ENCODE measurements around the gene RNF223. TPM values are rescaled to one million over a fixed set of nuclear protein-coding genes. Genes with fewer than 3 reads are reported as not detected.

The RNF223 gene
- total and polyA plus RNA-seq, 4 donors: 0.14 TPM; not detected in 3

DNA sequence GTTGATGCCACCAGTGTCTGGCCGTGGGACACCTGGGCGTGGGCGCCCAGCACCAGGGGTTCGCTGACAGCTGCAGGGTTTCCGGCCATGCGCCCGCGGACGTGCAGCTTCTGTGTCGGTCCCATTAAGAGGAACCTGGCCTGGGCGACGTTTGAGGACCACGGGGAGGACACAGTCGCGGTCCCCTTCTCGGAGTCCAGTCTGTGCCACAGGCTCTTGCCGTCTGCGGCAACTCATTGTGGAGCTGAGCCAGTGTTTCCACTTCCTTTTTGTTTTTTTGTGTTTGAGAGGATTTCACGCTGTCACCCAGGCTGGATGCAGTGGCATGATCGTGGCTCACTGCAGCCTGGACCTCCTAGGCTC lies 43.3 kb upstream of the RNF223 start (continued):
- TF ChIP-seq, protein P1, sequence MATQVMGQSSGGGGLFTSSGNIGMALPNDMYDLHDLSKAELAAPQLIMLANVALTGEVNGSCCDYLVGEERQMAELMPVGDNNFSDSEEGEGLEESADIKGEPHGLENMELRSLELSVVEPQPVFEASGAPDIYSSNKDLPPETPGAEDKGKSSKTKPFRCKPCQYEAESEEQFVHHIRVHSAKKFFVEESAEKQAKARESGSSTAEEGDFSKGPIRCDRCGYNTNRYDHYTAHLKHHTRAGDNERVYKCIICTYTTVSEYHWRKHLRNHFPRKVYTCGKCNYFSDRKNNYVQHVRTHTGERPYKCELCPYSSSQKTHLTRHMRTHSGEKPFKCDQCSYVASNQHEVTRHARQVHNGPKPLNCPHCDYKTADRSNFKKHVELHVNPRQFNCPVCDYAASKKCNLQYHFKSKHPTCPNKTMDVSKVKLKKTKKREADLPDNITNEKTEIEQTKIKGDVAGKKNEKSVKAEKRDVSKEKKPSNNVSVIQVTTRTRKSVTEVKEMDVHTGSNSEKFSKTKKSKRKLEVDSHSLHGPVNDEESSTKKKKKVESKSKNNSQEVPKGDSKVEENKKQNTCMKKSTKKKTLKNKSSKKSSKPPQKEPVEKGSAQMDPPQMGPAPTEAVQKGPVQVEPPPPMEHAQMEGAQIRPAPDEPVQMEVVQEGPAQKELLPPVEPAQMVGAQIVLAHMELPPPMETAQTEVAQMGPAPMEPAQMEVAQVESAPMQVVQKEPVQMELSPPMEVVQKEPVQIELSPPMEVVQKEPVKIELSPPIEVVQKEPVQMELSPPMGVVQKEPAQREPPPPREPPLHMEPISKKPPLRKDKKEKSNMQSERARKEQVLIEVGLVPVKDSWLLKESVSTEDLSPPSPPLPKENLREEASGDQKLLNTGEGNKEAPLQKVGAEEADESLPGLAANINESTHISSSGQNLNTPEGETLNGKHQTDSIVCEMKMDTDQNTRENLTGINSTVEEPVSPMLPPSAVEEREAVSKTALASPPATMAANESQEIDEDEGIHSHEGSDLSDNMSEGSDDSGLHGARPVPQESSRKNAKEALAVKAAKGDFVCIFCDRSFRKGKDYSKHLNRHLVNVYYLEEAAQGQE (IDR thresholded peaks at IDR 0.05): no peak
- no peak for TF ChIP-seq NR2F2 (IDR thresholded peaks at IDR 0.05)

DNA sequence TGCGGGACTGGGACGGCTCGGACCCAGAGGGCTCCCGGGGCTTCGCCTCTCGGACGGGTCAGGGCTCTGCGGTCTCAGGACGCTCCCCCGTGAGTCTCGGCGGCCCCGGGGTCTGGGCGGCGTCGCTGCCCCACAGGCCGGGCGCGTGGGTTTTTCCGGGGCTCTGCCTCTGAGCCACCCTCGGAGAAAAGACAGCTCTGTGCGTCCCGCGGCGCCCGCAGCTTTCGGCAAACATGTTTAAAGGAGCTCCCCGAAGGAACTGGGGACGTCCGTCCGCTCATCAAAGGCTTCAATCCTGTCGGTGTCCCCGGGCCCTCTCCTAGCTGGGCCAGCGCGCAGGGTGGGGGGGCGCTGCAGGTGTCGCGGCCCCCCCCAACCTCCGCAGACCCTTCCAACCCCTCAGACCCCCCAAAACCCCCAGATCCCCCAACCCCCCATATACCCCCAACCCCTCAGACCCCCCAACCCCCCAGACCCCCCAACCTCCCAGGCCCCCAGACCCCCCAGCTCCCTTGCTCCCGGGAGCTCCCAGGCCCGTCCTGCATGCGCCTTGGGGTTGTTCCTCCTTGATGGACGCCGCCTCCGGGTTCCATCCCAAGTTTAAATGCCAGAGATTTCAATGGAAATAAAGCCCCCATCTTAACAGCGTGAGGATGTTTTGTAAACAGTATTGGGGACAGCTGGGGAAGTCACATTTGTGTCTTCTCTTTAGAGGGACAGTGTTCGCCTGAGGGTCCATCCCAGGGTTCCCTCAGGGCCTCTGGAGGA lies 42.8 kb upstream of the RNF223 start:
- no peak overlapping the region for H3K9ac ChIP-seq (ENCODE audit: low read depth in 1 of 2, low read length in 2 of 2)
- H3K4me3 ChIP-seq (ENCODE audit: low read depth in 1 of 3, low read length in 3 of 3): peak overlapping the region; percentile 2 to 56 (median 41)
- no peaks in the 10 kb centered on the region for H3K27me3 ChIP-seq (ENCODE audit: control insufficient read depth in 4 of 4, insufficient read depth in 4 of 4, low read length in 3 of 4)
- TF ChIP-seq YY1 (IDR thresholded peaks at IDR 0.05): no peak
- no peak for TF ChIP-seq TAF1 (conservative IDR thresholded peaks at IDR 0.05)
- TF ChIP-seq HNF4G (IDR thresholded peaks at IDR 0.05): no peak
- no peak for TF ChIP-seq NR2F2 (IDR thresholded peaks at IDR 0.05)
- peaks cover 6 to 12% (median 6%) of the 10 kb centered on the region in 4 donors for H3K4me1 ChIP-seq (ENCODE audit: control insufficient read depth in 4 of 4, insufficient read depth in 4 of 4, low read length in 3 of 4)
- peaks cover 0 to 4% (median 0%) of the 10 kb centered on the region in 4 donors for H3K36me3 ChIP-seq (ENCODE audit: control insufficient read depth in 4 of 4, insufficient read depth in 3 of 4, low read depth in 1 of 4, low read length in 3 of 4)
- H3K9me3 ChIP-seq (ENCODE audit: control insufficient read depth in 4 of 4, low read length in 3 of 4): peaks cover 0 to 4% (median 0%) of the 10 kb centered on the region in 4 donors
- WGBS: 13% methylated on average over 47 of the region's 47 CpGs
- no peak for DNase-seq (ENCODE audit: low spot score)
- no peak overlapping the region for H3K27ac ChIP-seq (ENCODE audit: low read depth in 1 of 2, low read length in 2 of 2)

DNA sequence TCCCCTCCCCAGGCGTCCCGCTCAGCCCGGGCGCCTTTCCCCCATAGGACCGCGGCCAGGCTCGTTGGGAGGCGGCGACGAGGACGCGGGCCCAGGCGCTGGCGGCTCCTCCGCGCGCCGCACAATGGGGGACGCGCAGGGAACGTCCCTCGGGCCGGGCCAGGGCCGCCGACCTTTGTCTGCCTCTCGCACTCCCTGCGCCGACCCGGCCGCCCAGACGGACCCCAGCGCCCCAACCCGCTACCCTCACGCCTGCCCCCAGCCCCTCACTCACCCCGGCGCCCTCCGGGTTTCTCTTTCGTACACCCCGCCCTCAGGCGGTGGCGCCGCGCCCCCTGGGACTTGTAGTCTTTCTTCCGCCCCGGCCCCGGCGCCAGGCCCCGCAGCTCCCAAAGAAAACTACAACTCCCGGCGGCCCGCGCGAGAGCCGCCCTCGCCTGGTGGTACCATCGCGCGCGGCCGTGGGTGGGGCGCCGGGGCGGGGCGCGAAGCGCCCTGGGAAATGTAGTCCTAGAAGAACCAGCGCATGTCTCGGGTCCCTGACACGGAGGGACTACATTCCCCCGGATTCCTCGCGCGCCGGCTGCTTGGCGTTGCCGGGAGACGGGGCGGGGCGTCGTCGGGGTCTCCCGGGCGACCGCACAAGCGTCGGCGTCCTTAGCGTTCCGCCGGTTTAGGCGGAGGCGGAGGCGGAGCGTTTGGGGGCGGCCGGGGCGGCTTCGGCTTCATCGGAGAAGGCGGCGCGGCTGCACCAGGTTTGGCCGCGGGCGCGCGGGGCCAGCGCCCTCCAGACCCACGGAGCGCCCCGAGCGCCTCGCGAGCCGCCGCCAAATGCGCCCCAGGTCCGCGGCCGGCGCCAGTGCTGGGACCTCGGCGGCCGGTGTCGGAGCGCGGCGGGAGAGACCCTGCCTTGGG lies 41.9 kb upstream of the RNF223 start, which contains the start of gene C1orf159:
C1orf159 (minus strand) TSS at position 304 of the 915 bp plus-strand sequence. CDS start 24,546 bp downstream, outside the sequence.
- Histone ChIP-seq H3K4me1 (ENCODE audit: control insufficient read depth in 4 of 4, insufficient read depth in 4 of 4, low read length in 3 of 4) (peaks cover 5 to 10% (median 6%) of the 10 kb centered on the region in 4 donors), H3K27ac (ENCODE audit: low read depth in 1 of 2, low read length in 2 of 2) (peak within 1 kb of the TSS; percentile 36 to 70), H3K36me3 (ENCODE audit: control insufficient read depth in 4 of 4, insufficient read depth in 3 of 4, low read depth in 1 of 4, low read length in 3 of 4) (peaks cover 0 to 4% (median 0%) of the 10 kb centered on the region in 4 donors), H3K4me3 (ENCODE audit: low read depth in 1 of 3, low read length in 3 of 3) (peak within 1 kb of the TSS; percentile 72 to 95 (median 84)), H3K9me3 (ENCODE audit: control insufficient read depth in 4 of 4, low read length in 3 of 4) (peaks cover 0 to 4% (median 0%) of the 10 kb centered on the region in 4 donors), H3K9ac (ENCODE audit: low read depth in 1 of 2, low read length in 2 of 2) (no peak within 1 kb of the TSS), H3K27me3 (ENCODE audit: control insufficient read depth in 4 of 4, insufficient read depth in 4 of 4, low read length in 3 of 4) (no peaks in the 10 kb centered on the region)
- TF ChIP-seq SP1 (IDR thresholded peaks at IDR 0.05) (peak; percentile 44), EGR1 (IDR thresholded peaks at IDR 0.05; ENCODE audit: low read depth in 2 of 2) (peak in 1 of 2 donors; percentile 74), HNF4A (conservative IDR thresholded peaks at IDR 0.05) (no peak), GABPA (IDR thresholded peaks at IDR 0.05 in 1 of 2, conservative IDR thresholded peaks at IDR 0.05 in 1 of 2) (peak in 1 of 2 donors; percentile 76), YY1 (IDR thresholded peaks at IDR 0.05) (peak; percentile 62), NR2F2 (IDR thresholded peaks at IDR 0.05) (no peak)
- TF ChIP-seq, protein P1 (IDR thresholded peaks at IDR 0.05): peak; percentile 15
- peak; percentile 99 for DNase-seq (ENCODE audit: low spot score)
- under 1% methylated on average over 128 of the region's 128 CpGs for WGBS

Data from liver (tissue), 9 donors.